ENCODE results near the gene MRPL42.
"Not testable (repeated sequence)": the region's sequence is repeated elsewhere in the genome, so short reads cannot be mapped to it uniquely, and the experiment has no call there.

The MRPL42 gene

GRCh38 chr12:93550748-93551611 lies 83.7 kb downstream of the MRPL42 start:
- DNase-seq: no peak

- no peak for DNase-seq
Measured at GRCh38 chr12:93552427-93552826, 85.1 kb downstream of the MRPL42 start.

GRCh38 chr12:93557879-93558278 lies 90.6 kb downstream of the MRPL42 start:
- not testable (repeated sequence) for DNase-seq

GRCh38 chr12:93558685-93559084 lies 91.4 kb downstream of the MRPL42 start:
- not testable (repeated sequence) for DNase-seq

- DNase-seq: no peak
Measured at GRCh38 chr12:93563807-93564538, 96.7 kb downstream of the MRPL42 start.

- no peak for DNase-seq
Measured at GRCh38 chr12:93565760-93566159, 98.4 kb downstream of the MRPL42 start.
